Measurements from ENCODE around the gene HSP90B1. TPM values are rescaled to one million over a fixed set of nuclear protein-coding genes. Genes with fewer than 3 reads are reported as not detected.

The HSP90B1 gene
- total RNA-seq: 666 TPM
- long read RNA-seq, transcript HSP90B1-201 (18 exons, 2,858 nt): major isoform, 437 of 833 reads
- long read RNA-seq, partial matches to known transcripts: 354 of 833 reads
- long read RNA-seq, other reads (novel, unspliced or antisense): 42 of 833 reads

DNA sequence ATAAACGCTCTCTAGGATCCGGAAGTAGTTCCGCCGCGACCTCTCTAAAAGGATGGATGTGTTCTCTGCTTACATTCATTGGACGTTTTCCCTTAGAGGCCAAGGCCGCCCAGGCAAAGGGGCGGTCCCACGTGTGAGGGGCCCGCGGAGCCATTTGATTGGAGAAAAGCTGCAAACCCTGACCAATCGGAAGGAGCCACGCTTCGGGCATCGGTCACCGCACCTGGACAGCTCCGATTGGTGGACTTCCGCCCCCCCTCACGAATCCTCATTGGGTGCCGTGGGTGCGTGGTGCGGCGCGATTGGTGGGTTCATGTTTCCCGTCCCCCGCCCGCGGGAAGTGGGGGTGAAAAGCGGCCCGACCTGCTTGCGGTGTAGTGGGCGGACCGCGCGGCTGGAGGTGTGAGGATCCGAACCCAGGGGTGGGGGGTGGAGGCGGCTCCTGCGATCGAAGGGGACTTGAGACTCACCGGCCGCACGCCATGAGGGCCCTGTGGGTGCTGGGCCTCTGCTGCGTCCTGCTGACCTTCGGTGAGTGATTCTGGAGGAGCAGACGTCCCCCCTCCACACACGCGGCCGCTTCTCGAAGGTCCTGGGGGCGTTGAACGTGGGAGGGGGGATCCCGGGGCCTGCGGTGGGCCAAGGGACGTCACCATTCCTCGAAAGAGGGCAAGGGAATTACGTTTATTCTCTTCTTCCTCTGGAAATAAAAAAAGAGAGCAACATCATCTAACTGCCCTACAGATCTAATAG lies at the start of gene HSP90B1:
Gene HSP90B1, plus strand, starts transcription at position 377 of the 753 bp plus-strand sequence. Its CDS starts 106 bp downstream, at position 483.
- ATAC-seq: peak; percentile 94 to 97
- peaks cover 48% of the 10 kb centered on the region for H3K4me1 ChIP-seq
- H3K27ac ChIP-seq: peak within 1 kb of the TSS; percentile 98
- DNase-seq: peak; percentile 99
- no peaks in the 10 kb centered on the region for H3K9me3 ChIP-seq
- intact Hi-C loops (cut with DNase I): no loop called here
- TF ChIP-seq, protein P1, sequence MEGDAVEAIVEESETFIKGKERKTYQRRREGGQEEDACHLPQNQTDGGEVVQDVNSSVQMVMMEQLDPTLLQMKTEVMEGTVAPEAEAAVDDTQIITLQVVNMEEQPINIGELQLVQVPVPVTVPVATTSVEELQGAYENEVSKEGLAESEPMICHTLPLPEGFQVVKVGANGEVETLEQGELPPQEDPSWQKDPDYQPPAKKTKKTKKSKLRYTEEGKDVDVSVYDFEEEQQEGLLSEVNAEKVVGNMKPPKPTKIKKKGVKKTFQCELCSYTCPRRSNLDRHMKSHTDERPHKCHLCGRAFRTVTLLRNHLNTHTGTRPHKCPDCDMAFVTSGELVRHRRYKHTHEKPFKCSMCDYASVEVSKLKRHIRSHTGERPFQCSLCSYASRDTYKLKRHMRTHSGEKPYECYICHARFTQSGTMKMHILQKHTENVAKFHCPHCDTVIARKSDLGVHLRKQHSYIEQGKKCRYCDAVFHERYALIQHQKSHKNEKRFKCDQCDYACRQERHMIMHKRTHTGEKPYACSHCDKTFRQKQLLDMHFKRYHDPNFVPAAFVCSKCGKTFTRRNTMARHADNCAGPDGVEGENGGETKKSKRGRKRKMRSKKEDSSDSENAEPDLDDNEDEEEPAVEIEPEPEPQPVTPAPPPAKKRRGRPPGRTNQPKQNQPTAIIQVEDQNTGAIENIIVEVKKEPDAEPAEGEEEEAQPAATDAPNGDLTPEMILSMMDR (IDR thresholded peaks at IDR 0.05): no peak
- no peaks in the 10 kb centered on the region for H3K27me3 ChIP-seq (ENCODE audit: low read depth)
- peaks cover 33% of the 10 kb centered on the region for H3K36me3 ChIP-seq
- H3K4me3 ChIP-seq: peak within 1 kb of the TSS; percentile 85

DNA sequence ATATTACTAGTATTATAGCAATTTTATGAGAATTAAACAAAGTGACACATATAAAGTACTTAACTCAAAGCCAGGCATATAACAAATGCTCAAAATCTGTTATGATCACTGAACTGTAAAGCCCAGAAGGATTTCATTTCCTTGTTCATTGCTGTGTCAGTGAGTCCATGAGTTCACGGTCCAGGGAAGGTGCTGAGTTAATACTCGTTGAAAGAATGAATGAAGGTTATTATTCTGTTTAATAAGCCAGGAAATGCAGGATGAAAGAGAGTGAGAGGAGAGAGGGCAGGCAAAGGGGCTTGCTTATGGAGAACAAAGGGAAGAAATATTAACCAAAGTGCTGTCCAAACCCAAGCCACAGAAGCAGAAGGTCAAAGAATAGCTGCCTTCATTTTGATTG lies 48.9 kb upstream of the HSP90B1 start:
- TF ChIP-seq, protein P1 (IDR thresholded peaks at IDR 0.05): no peak
- Histone ChIP-seq H3K36me3 (no peaks in the 10 kb centered on the region), H3K9me3 (no peaks in the 10 kb centered on the region), H3K27me3 (ENCODE audit: low read depth) (no peaks in the 10 kb centered on the region), H3K27ac (no peak overlapping the region), H3K4me3 (no peak overlapping the region), H3K4me1 (no peaks in the 10 kb centered on the region)
- no peak for ATAC-seq
- DNase-seq: no peak
- intact Hi-C loops (cut with DNase I): no loop called here

DNA sequence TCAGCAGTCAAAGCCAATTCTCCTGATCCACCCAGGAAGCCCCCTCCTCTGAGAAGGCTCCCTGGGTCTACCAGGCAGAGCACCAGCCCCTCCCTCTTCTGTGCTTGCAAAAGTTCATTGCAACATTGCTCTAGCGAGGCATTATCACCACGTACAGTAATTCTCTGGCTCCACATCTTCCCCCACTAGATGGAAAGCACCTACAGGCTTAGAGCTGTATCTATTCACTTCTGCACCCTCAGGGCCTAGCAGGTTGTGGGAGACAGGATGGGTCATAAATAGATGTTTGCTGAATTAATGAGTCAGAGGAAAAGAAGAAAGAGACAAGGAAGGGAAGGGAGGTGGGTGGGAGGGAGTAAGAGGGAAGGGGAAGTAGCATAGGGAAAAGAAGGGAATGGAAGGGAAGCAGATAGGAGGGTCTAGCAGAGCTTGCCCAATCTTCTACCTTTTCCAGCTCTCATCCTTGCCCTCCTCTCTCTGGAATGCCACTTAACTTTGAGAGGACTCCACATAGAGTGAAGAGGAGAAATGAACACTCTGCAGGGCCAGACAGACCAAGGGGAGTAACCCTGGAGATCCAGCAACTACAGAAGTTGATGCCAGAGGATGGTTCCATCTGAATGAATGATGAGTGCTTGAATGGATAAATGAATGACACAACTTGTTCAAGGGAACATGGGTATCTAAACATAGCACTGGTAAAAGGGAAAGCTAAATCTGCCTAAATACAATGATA lies 47.2 kb upstream of the HSP90B1 start:
- intact Hi-C loops (cut with DNase I): no loop called here
- ATAC-seq (no peak), DNase-seq (no peak)
- no peaks in the 10 kb centered on the region for H3K4me1 ChIP-seq
- TF ChIP-seq, protein P1 (IDR thresholded peaks at IDR 0.05): no peak
- H3K36me3 ChIP-seq: no peaks in the 10 kb centered on the region
- H3K9me3 ChIP-seq: no peaks in the 10 kb centered on the region
- no peaks in the 10 kb centered on the region for H3K27me3 ChIP-seq (ENCODE audit: low read depth)
- H3K27ac ChIP-seq: no peak overlapping the region
- H3K4me3 ChIP-seq: no peak overlapping the region

DNA sequence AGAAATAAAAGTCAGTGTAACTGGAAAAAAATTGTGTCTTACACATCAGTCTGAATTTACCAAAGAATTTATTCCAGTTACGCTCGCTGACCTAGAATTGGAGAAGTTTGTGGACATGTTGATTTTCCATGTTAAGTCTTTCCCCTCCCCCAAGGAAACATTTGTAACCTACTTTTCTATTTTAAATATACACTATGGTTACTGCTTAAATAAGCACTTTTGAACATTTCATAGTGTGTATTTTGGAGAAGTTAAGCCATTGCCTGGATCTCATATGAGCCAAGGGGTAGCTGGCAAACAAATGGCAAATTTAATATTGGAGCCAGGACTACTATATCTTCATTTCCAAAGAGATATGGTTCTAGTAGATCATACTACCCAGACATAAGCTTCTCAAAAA lies 46.3 kb upstream of the HSP90B1 start:
- H3K27me3 ChIP-seq (ENCODE audit: low read depth): no peaks in the 10 kb centered on the region
- ATAC-seq: no peak
- intact Hi-C loops (cut with DNase I): no loop called here
- H3K36me3 ChIP-seq: no peaks in the 10 kb centered on the region
- H3K9me3 ChIP-seq: no peaks in the 10 kb centered on the region
- DNase-seq: no peak
- TF ChIP-seq, protein P1 (IDR thresholded peaks at IDR 0.05): no peak
- no peak overlapping the region for H3K27ac ChIP-seq
- no peak overlapping the region for H3K4me3 ChIP-seq
- H3K4me1 ChIP-seq: no peaks in the 10 kb centered on the region

DNA sequence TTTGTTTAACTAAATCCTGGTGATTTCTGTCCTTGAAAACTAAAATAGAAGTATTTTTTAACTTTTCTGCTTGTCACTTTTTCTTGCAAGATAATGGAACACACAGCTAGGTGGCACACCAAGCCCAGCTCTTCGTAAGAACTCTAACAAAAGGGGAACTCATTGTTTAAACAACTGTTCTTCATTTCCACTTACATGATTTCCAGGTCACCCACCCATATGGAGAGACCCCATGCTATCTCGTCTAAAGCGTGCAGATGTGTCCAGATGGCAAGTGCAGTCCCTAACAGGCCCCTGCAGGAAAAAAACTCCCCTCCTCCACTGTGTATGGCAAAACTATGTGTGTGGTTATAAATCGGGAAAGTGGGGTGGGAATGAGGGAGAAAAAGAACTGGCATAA lies 45.9 kb upstream of the HSP90B1 start:
- TF ChIP-seq, protein P1 (IDR thresholded peaks at IDR 0.05): peak; percentile 30
- H3K9me3 ChIP-seq: no peaks in the 10 kb centered on the region
- no peak overlapping the region for H3K27ac ChIP-seq
- no peaks in the 10 kb centered on the region for H3K36me3 ChIP-seq
- no peaks in the 10 kb centered on the region for H3K4me1 ChIP-seq
- no peak for DNase-seq
- H3K4me3 ChIP-seq: no peak overlapping the region
- no peaks in the 10 kb centered on the region for H3K27me3 ChIP-seq (ENCODE audit: low read depth)
- intact Hi-C loops (cut with DNase I): no loop called here
- ATAC-seq: no peak
